NT2/D1 (cell line): ENCODE results near the gene ZDHHC3.

Source experiments
- SUZ12 ChIP-seq: IDR thresholded peaks from 2 replicates; pipeline ENCODE4 v1.6.1; 2011; ENCODE audit not compliant: insufficient read length, insufficient read depth; ENCODE audit errors: extremely low read depth
- YY1 ChIP-seq: IDR thresholded peaks from 2 replicates; pipeline ENCODE4 v1.6.1; 2011; ENCODE audit not compliant: insufficient read length, insufficient read depth
- ZNF274 ChIP-seq: IDR thresholded peaks from 2 replicates; pipeline ENCODE4 v1.6.1; 2011; ENCODE audit warnings: mild to moderate bottlenecking, low read depth, low read length

- TF ChIP-seq YY1 (no peak), SUZ12 (no peak), ZNF274 (no peak)
These were observed 45.7 kb upstream of the ZDHHC3 start for GRCh38 chr3:45021524-45022297.
